Neutrophil (primary cell): ENCODE measurements around the gene BABAM2.

Source experiments
- H3K27ac ChIP-seq: fragments of 200-600 bp; sonication (generic); 2 replicates; pipeline ENCODE4 v1.5.1; 2016; ENCODE audit warnings: mild to moderate bottlenecking, moderate library complexity
- H3K27me3 ChIP-seq: fragments of 200-600 bp; sonication (generic); 2 replicates; pipeline ENCODE4 v1.6.0; 2016; ENCODE audit warnings: mild to moderate bottlenecking
- H3K36me3 ChIP-seq: fragments of 200-600 bp; sonication (generic); 2 replicates; pipeline ENCODE4 v1.5.1; 2017
- H3K4me1 ChIP-seq, 2 experiments: fragments of 200-600 bp in 1 of 2; sonication (generic) in 1 of 2; 1 replicate in 1 of 2; 2 replicates in 1 of 2; pipeline versions ENCODE4 v1.5.1 to v1.6.1; 2013 to 2016; ENCODE audit warnings: low read depth in 1 of 2, low read length in 1 of 2, mild to moderate bottlenecking in 1 of 2, moderate library complexity in 1 of 2; ENCODE audit not compliant: control insufficient read depth in 1 of 2, insufficient read depth in 1 of 2
- H3K4me3 ChIP-seq, 2 experiments: fragments of 200-600 bp in 1 of 2; sonication (generic) in 1 of 2; 1 replicate in 1 of 2; 2 replicates in 1 of 2; pipeline ENCODE4 v1.5.1; 2013 to 2016; ENCODE audit warnings: low read depth in 1 of 2, low read length in 1 of 2, mild to moderate bottlenecking in 1 of 2, moderate library complexity in 1 of 2
- H3K9me3 ChIP-seq: fragments of 200-600 bp; sonication (generic); 2 replicates; pipeline ENCODE4 v1.5.1; 2016
- TF ChIP-seq, protein P1 (sequence below): fragments of 200-600 bp; sonication (generic); IDR thresholded peaks from 2 replicates; pipeline ENCODE4 v1.5.1; 2016; ENCODE audit warnings: antibody characterized with exemption

The BABAM2 gene

DNA sequence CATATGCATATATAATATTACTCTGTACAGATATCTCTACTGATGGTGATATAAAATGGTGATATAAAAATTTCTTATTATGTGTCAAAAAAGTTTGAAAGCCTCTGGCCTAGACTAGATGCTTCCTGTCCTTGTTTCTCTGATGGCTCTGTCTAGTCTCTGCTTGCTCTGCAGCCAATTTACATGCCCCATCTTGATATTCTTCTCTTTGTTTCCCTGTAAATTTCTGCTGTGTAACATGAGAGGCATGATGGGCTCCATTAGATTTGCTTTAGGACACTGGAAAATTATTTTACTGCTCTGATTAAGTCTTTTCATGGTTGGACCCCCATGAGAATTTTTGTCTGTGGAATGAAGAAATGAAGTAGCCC, 24.3 kb downstream of the BABAM2 start:
- no peak overlapping the region for H3K27ac ChIP-seq
- no peaks in the 10 kb centered on the region for H3K27me3 ChIP-seq
- TF ChIP-seq, protein P1, sequence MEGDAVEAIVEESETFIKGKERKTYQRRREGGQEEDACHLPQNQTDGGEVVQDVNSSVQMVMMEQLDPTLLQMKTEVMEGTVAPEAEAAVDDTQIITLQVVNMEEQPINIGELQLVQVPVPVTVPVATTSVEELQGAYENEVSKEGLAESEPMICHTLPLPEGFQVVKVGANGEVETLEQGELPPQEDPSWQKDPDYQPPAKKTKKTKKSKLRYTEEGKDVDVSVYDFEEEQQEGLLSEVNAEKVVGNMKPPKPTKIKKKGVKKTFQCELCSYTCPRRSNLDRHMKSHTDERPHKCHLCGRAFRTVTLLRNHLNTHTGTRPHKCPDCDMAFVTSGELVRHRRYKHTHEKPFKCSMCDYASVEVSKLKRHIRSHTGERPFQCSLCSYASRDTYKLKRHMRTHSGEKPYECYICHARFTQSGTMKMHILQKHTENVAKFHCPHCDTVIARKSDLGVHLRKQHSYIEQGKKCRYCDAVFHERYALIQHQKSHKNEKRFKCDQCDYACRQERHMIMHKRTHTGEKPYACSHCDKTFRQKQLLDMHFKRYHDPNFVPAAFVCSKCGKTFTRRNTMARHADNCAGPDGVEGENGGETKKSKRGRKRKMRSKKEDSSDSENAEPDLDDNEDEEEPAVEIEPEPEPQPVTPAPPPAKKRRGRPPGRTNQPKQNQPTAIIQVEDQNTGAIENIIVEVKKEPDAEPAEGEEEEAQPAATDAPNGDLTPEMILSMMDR = no peak
- no peaks in the 10 kb centered on the region for H3K36me3 ChIP-seq
- no peaks in the 10 kb centered on the region for H3K4me1 ChIP-seq
- no peak overlapping the region for H3K4me3 ChIP-seq
- H3K9me3 ChIP-seq = no peaks in the 10 kb centered on the region

DNA sequence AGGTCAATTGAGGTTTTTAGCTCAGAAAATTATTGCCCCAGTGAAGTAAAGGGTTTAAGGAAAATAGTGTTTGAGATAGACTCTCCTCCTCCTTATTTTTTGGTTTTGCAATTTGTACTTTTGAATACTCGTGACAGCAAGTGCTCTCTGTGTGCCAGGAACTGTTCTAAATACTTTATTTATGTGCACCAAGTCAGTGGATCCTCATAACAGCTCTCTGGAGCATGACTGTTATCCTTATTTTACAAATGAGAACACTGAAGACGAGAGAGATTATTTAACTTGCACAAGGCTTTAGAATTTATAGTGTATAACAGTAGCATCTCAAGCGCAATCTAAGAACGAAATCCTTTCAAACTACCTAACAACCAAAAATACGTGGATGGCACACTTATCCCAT, 24.7 kb downstream of the BABAM2 start:
- peaks cover 0 to 3% of the 10 kb centered on the region in 2 experiments for H3K4me1 ChIP-seq
- no peaks in the 10 kb centered on the region for H3K9me3 ChIP-seq
- TF ChIP-seq, protein P1 = no peak
- H3K27ac ChIP-seq = no peak overlapping the region
- H3K4me3 ChIP-seq = no peak overlapping the region
- no peaks in the 10 kb centered on the region for H3K36me3 ChIP-seq
- H3K27me3 ChIP-seq = no peaks in the 10 kb centered on the region

DNA sequence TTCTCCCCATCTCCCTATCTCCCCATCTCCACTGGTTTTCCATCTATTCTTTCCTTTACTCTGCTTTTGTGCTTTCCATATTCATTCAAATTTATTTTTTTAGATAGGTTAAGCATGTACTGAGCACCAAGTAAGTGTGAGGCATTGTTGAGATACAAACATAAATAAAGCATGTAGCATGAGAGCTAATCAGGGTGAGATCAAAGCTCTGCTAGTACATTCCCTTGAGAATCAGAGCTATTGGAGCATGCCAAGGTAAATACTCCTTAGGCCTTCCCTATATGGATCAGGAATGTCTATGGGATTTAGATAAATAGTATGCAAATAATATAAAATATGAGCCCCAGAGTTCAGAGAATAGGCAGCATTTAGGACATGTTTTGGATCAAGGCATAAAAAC, 25.3 kb downstream of the BABAM2 start:
- Histone ChIP-seq H3K27ac (no peak overlapping the region), H3K9me3 (no peaks in the 10 kb centered on the region), H3K4me1 (peaks cover 5 to 8% of the 10 kb centered on the region in 2 experiments), H3K36me3 (no peaks in the 10 kb centered on the region), H3K4me3 (no peak overlapping the region), H3K27me3 (no peaks in the 10 kb centered on the region)
- TF ChIP-seq, protein P1 = no peak

DNA sequence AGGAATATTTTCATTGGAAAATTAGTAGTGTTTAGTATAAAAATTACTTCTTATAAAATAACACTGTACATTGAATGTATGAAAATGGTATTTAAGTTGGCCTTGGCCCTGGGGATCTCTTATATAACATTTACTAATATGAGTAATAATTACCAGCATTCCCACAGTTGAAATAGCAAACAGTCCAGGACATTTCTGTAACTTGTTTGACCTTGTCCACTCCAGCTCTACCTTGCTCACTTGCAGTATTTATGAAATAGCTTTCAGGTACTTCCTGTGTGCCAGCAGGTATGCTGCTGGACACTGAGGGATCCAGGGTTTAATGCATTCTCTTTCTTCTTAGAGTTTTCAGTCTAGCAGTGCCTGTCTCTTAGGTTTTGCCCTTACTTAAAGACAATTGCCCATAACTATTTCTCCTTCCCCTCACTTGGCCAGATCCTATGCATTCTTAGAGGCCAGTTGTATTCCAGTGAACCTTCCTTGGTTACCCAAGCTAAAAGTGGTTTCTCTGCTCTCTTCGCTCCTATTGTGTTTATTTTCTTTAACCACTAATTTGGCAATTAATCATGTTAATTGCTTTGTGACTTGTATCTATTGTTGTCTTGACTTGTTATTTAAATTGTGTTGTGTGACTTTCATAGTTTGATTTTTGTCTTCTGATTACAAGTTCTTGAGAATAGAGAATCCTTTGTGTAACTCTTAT, 25.9 kb downstream of the BABAM2 start:
- Histone ChIP-seq H3K4me3 (no peak overlapping the region), H3K4me1 (peaks cover 7 to 9% of the 10 kb centered on the region in 2 experiments), H3K36me3 (no peaks in the 10 kb centered on the region), H3K27me3 (no peaks in the 10 kb centered on the region), H3K9me3 (no peaks in the 10 kb centered on the region), H3K27ac (no peak overlapping the region)
- TF ChIP-seq, protein P1 = no peak

DNA sequence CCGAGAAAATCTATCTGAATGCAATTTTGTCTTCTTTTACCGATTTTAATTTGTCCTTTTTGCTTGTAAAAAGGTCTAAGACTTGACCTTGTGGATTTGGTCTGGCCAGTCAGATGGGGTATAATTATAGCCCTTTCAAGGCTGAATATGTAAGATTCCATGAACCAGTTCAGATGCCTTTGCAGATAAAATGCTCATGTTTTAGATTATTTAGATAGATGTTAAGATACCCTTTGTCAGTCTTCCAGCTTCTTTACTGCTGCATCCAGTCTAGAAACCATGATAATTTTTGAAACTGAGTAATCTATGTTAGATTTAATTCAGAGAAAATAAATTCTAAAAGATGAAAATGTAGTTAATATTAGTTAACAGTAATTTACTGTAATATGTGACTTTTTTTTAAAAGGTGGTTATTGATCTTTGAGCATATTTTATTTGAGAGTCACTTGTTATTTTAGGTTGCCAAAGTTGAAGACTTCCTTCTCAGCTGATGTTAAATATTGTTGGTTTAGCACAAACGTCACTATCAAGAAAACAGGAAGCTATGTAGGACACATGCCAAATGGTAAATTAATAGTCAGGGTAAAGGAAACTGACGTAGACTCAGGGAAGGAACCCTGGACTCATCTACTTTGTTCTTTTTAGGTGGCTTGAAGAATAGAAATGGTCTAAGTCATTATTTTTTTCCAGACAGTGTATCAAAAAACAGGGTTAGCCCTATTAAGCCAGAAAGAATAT, 29.8 kb downstream of the BABAM2 start:
- H3K9me3 ChIP-seq = no peaks in the 10 kb centered on the region
- H3K36me3 ChIP-seq = no peaks in the 10 kb centered on the region
- no peaks in the 10 kb centered on the region for H3K27me3 ChIP-seq
- peaks cover 7 to 9% of the 10 kb centered on the region in 2 experiments for H3K4me1 ChIP-seq
- peak overlapping the region; percentile 76 for H3K27ac ChIP-seq
- TF ChIP-seq, protein P1 = no peak
- no peak overlapping the region for H3K4me3 ChIP-seq
